Inferior parietal cortex (tissue), 1 donor: ENCODE measurements around the gene SPRED3.
"Not testable (repeated sequence)": the region's sequence is repeated elsewhere in the genome, so short reads cannot be mapped to it uniquely, and the experiment has no call there.

Source experiments
- DNase-seq: peaks from one replicate; pipeline ENCODE4 v3.0.0-alpha.2; 2016; ENCODE audit errors: extremely low spot score

SPRED3 gene

GRCh38 chr19:38391911-38392464, 3.5 kb downstream of the SPRED3 start:
- DNase-seq = no peak

GRCh38 chr19:38392707-38393308, 4.3 kb downstream of the SPRED3 start:
- no peak for DNase-seq

GRCh38 chr19:38394488-38394887, 6.0 kb downstream of the SPRED3 start:
- DNase-seq = no peak

GRCh38 chr19:38395381-38396114, 7.1 kb downstream of the SPRED3 start:
- DNase-seq = no peak

GRCh38 chr19:38399081-38399480, 10.6 kb downstream of the SPRED3 start:
- DNase-seq = no peak

- DNase-seq = no peak
Observed at GRCh38 chr19:38399537-38399936, 11.0 kb downstream of the SPRED3 start.

- no peak for DNase-seq
Observed at GRCh38 chr19:38400361-38400760, 11.9 kb downstream of the SPRED3 start.

GRCh38 chr19:38401148-38401547, 12.7 kb downstream of the SPRED3 start:
- no peak for DNase-seq

GRCh38 chr19:38402623-38402966, 14.1 kb downstream of the SPRED3 start:
- no peak for DNase-seq

- peak; percentile 98 for DNase-seq
Observed at GRCh38 chr19:38402967-38403674, 14.6 kb downstream of the SPRED3 start, which contains the start of gene FAM98C. Gene FAM98C (plus strand): TSS chr19:38403093. CDS start chr19:38403154, 61 bp downstream.

- no peak for DNase-seq
Observed at GRCh38 chr19:38404858-38405257, 16.4 kb downstream of the SPRED3 start.

GRCh38 chr19:38405276-38405675, 16.8 kb downstream of the SPRED3 start:
- no peak for DNase-seq

GRCh38 chr19:38409631-38410133, 21.2 kb downstream of the SPRED3 start:
- no peak for DNase-seq

GRCh38 chr19:38410407-38410806, 21.9 kb downstream of the SPRED3 start:
- DNase-seq = not testable (repeated sequence)

GRCh38 chr19:38411041-38411712, 22.7 kb downstream of the SPRED3 start:
- DNase-seq = no peak

- DNase-seq = not testable (repeated sequence)
Observed at GRCh38 chr19:38411898-38412297, 23.4 kb downstream of the SPRED3 start.

GRCh38 chr19:38412491-38412890, 24.0 kb downstream of the SPRED3 start:
- DNase-seq = no peak

GRCh38 chr19:38412961-38413360, 24.5 kb downstream of the SPRED3 start:
- DNase-seq = no peak

- DNase-seq = no peak
Observed at GRCh38 chr19:38413416-38413815, 24.9 kb downstream of the SPRED3 start.

- no peak for DNase-seq
Observed at GRCh38 chr19:38417146-38417543, 28.6 kb downstream of the SPRED3 start.
